Peyer's patch (tissue), 4 donors: ENCODE results near the gene AMZ2.

ENCODE experiments used
- CTCF ChIP-seq, 6 experiments: fragments of 450-650 bp in 4 of 6; fragments of 200-600 bp in 2 of 6; sonication (generic) in 1 of 6; IDR thresholded peaks; one replicate each; pipeline ENCODE4 v1.5.1; 2017 to 2019; ENCODE audit warnings: antibody characterized with exemption in 6 of 6, mild to moderate bottlenecking in 3 of 6, moderate library complexity in 1 of 6
- POLR2A ChIP-seq, 2 donors: fragments of 450-650 bp; IDR thresholded peaks; one replicate each; pipeline ENCODE4 v1.5.1; 2017; ENCODE audit warnings: antibody characterized with exemption in 2 of 2, mild to moderate bottlenecking in 2 of 2, moderate library complexity in 2 of 2

- TF ChIP-seq CTCF (IDR thresholded peaks at IDR 0.05), result no peak
- TF ChIP-seq POLR2A (IDR thresholded peaks at IDR 0.05), result no peak
Measured at GRCh38 chr17:68204736-68205135, 43.1 kb upstream of the AMZ2 start.
